ENCODE measurements around the gene HAPLN1. TPM values are rescaled to one million over a fixed set of nuclear protein-coding genes. Genes with fewer than 3 reads are reported as not detected.
A peak's percentile ranks its signal among the peaks of the same experiment; 100 is the strongest.

HAPLN1 gene
- total RNA-seq, 1 experiment from 2014 or later, result 7.8 TPM

DNA sequence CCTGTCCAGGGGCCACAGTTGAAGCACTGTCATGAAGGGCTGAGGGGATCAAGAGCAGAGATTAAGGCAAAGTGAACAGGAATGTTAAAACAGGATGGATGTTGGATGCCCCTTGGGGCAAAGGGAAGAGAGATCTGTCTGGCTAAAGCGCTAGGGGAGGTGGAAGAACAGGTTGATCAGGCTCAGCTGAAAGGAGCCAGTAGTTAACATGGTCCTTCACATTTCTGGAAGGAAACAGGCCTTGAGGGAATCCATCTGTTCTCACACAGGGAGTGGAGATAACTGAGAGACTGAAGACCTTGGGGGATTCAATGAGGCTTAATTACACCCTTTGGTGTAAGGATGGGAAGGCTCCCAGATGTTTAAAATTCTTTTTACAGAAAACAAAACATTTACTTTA lies 5.8 kb downstream of the HAPLN1 start:
- intact Hi-C loops (cut with micrococcal nuclease), result loop anchor here (10.0 kb wide), 2 partner anchors 740 to 1560 kb away; no protein-coding TSS in a partner anchor
- no TSS peak for BruUV-seq (replicated peaks)
- Histone ChIP-seq H3K4me1 (ENCODE audit: insufficient read depth, low read length) (peaks cover 12% of the 10 kb centered on the region), H3F3A (ENCODE audit: low read length, unreplicated experiment) (no peaks in the 10 kb centered on the region), H3K4me2 (ENCODE audit: low read length) (no peak overlapping the region), H3K9ac (ENCODE audit: low read length) (no peak overlapping the region), H4K20me1 (ENCODE audit: low read length) (no peaks in the 10 kb centered on the region), H3K4me3 (ENCODE audit: low read length) (no peak overlapping the region), H3K27ac (ENCODE audit: low read length) (no peak overlapping the region), H2AFZ (ENCODE audit: low read length) (no peak overlapping the region), H3K36me3 (ENCODE audit: low read depth, low read length) (no peaks in the 10 kb centered on the region; the same call in 1 of the 2 replicates), H3K9me2 (replicated peaks; ENCODE audit: low read length) (no peaks in the 10 kb centered on the region), H3K27me3 (ENCODE audit: low read length) (no peaks in the 10 kb centered on the region), H3K9me3 (ENCODE audit: low read length) (no peaks in the 10 kb centered on the region), H3K79me2 (ENCODE audit: low read length) (no peaks in the 10 kb centered on the region)
- CTCF ChIA-PET, result no interaction called here
- TF ChIP-seq EZH2 (IDR thresholded peaks at IDR 0.05; ENCODE audit: low read length, unreplicated experiment) (no peak), EZH2phosphoT487 (IDR thresholded peaks at IDR 0.05; ENCODE audit: borderline replicate concordance, low read length) (no peak)
- TF ChIP-seq, protein P1, sequence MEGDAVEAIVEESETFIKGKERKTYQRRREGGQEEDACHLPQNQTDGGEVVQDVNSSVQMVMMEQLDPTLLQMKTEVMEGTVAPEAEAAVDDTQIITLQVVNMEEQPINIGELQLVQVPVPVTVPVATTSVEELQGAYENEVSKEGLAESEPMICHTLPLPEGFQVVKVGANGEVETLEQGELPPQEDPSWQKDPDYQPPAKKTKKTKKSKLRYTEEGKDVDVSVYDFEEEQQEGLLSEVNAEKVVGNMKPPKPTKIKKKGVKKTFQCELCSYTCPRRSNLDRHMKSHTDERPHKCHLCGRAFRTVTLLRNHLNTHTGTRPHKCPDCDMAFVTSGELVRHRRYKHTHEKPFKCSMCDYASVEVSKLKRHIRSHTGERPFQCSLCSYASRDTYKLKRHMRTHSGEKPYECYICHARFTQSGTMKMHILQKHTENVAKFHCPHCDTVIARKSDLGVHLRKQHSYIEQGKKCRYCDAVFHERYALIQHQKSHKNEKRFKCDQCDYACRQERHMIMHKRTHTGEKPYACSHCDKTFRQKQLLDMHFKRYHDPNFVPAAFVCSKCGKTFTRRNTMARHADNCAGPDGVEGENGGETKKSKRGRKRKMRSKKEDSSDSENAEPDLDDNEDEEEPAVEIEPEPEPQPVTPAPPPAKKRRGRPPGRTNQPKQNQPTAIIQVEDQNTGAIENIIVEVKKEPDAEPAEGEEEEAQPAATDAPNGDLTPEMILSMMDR (conservative IDR thresholded peaks at IDR 0.05; ENCODE audit: low read depth, low read length), result no peak
- POLR2A ChIA-PET (ENCODE audit: unreplicated experiment), result no interaction called here
- ATAC-seq (no peak), DNase-seq (peak; percentile 53)

DNA sequence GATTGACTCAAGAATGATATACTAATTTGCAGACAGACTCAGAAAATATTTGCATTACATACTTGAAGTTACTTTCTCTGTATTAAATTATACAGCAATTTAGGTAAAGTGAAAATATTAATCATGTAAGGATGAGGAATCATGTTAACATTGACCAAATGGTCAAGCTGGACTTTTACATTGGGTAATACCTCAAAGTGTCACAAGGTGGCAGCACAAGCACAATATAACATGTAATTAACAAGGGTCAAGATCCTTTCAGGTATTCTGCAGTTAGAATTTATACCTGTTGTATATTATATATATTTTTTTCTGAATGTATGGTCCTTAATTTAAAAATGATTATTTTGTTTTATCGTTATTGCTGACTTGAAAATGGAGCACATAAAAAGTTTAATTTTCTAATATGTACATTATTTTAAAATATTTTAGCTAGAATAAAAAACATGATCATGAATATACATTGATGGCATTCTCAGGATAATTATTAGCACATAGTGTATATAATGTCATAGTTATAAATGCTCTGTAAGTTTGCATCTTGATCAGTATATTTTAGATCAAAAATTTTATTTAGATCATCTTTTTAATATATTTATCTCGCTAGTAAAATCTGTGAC lies 8.6 kb downstream of the HAPLN1 start:
- intact Hi-C loops (cut with micrococcal nuclease), result loop anchor here (10.0 kb wide), 2 partner anchors 743 to 1563 kb away; no protein-coding TSS in a partner anchor
- Histone ChIP-seq H3K4me1 (ENCODE audit: insufficient read depth, low read length) (peaks cover 12% of the 10 kb centered on the region), H3K27me3 (ENCODE audit: low read length) (no peaks in the 10 kb centered on the region), H3K4me2 (ENCODE audit: low read length) (no peak overlapping the region), H3F3A (ENCODE audit: low read length, unreplicated experiment) (no peaks in the 10 kb centered on the region), H4K20me1 (ENCODE audit: low read length) (no peaks in the 10 kb centered on the region), H3K4me3 (ENCODE audit: low read length) (no peak overlapping the region), H3K36me3 (ENCODE audit: low read depth, low read length) (no peaks in the 10 kb centered on the region; the same call in 1 of the 2 replicates), H3K9me2 (replicated peaks; ENCODE audit: low read length) (no peaks in the 10 kb centered on the region), H3K9me3 (ENCODE audit: low read length) (no peaks in the 10 kb centered on the region), H3K27ac (ENCODE audit: low read length) (no peak overlapping the region), H2AFZ (ENCODE audit: low read length) (no peak overlapping the region), H3K9ac (ENCODE audit: low read length) (no peak overlapping the region), H3K79me2 (ENCODE audit: low read length) (no peaks in the 10 kb centered on the region)
- DNase-seq (peak; percentile 78), ATAC-seq (no peak; the same call in 1 of the 2 replicates)
- POLR2A ChIA-PET (ENCODE audit: unreplicated experiment), result no interaction called here
- CTCF ChIA-PET, result interaction anchor here (0.5 to 1.0 kb wide), 2 partner anchors 104 to 1178 kb away, joined by 4 to 8 read pairs; no protein-coding TSS in a partner anchor
- TF ChIP-seq, protein P1 (conservative IDR thresholded peaks at IDR 0.05; ENCODE audit: low read depth, low read length), result peak; percentile 65
- no peak for TF ChIP-seq EZH2 (IDR thresholded peaks at IDR 0.05; ENCODE audit: low read length, unreplicated experiment)
- no TSS peak for BruUV-seq (replicated peaks)

DNA sequence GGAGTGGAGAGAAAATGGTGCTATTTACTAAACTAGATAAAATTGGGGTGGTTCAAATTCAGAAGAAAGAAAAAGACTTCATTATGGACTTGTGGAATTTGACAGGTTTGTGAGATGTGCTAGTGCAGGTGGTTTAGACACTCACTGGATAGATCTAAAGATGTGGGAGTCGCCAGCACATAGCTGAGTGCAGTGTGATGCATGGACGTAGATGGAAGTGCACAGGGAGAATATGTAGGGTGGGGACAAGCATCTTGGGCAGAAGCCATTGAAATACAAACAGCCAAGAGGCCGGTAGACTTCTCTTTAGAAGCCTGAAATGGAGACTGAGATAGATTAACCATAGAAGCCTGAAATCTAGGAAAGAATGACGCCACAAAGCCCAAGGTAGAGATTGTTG lies 10.7 kb downstream of the HAPLN1 start:
- no peaks in the 10 kb centered on the region for H4K20me1 ChIP-seq (ENCODE audit: low read length)
- H3K9me3 ChIP-seq (ENCODE audit: low read length), result no peaks in the 10 kb centered on the region
- no peak for DNase-seq
- no peak overlapping the region for H3K27ac ChIP-seq (ENCODE audit: low read length)
- H3K9me2 ChIP-seq (replicated peaks; ENCODE audit: low read length), result no peaks in the 10 kb centered on the region
- H3K4me3 ChIP-seq (ENCODE audit: low read length), result no peak overlapping the region
- H3F3A ChIP-seq (ENCODE audit: low read length, unreplicated experiment), result no peaks in the 10 kb centered on the region
- TF ChIP-seq EZH2phosphoT487 (IDR thresholded peaks at IDR 0.05; ENCODE audit: borderline replicate concordance, low read length), result no peak
- H3K36me3 ChIP-seq (ENCODE audit: low read depth, low read length), result no peaks in the 10 kb centered on the region; the same call in 1 of the 2 replicates
- no peaks in the 10 kb centered on the region for H3K79me2 ChIP-seq (ENCODE audit: low read length)
- intact Hi-C loops (cut with micrococcal nuclease), result loop anchor here (10.0 kb wide), 2 partner anchors 745 to 1565 kb away; no protein-coding TSS in a partner anchor
- ATAC-seq, result no peak
- no peaks in the 10 kb centered on the region for H3K27me3 ChIP-seq (ENCODE audit: low read length)
- H3K4me2 ChIP-seq (ENCODE audit: low read length), result no peak overlapping the region
- H3K9ac ChIP-seq (ENCODE audit: low read length), result no peak overlapping the region
- CTCF ChIA-PET, result no interaction called here
- peaks cover 5% of the 10 kb centered on the region for H3K4me1 ChIP-seq (ENCODE audit: insufficient read depth, low read length)
- no TSS peak for BruUV-seq (replicated peaks)
- POLR2A ChIA-PET (ENCODE audit: unreplicated experiment), result no interaction called here
- no peak overlapping the region for H2AFZ ChIP-seq (ENCODE audit: low read length)

Data from PC-3 (cell line).